EH (cell line): ENCODE data around the gene KIF1C.
"Not testable (repeated sequence)": the region's sequence is repeated elsewhere in the genome, so short reads cannot be mapped to it uniquely, and the experiment has no call there.

Experiments
- DNase-seq: peaks from one replicate; pipeline ENCODE4 v3.0.0-alpha.2; 2015; ENCODE audit warnings: low read depth

The KIF1C gene

DNA sequence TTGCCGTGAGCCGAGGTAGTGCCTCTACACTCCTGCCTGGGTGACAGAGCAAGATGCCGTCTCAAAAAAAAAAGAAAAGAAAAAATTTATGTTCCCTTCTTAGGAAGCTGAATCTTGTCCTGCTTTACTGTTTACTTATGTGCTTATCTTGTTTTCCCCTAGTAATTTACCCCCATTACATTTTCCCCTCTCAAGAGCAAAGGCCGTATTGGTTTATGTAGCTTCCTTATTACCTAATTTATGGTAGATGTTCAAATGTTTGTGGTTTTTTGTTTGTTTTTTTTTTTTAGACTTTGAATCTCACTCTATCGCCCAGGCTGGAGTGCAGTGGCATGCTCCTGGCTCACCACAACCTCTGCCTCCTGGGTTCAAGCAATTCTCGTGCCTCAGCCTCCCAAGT, 47.7 kb downstream of the KIF1C start:
- DNase-seq: no peak

DNA sequence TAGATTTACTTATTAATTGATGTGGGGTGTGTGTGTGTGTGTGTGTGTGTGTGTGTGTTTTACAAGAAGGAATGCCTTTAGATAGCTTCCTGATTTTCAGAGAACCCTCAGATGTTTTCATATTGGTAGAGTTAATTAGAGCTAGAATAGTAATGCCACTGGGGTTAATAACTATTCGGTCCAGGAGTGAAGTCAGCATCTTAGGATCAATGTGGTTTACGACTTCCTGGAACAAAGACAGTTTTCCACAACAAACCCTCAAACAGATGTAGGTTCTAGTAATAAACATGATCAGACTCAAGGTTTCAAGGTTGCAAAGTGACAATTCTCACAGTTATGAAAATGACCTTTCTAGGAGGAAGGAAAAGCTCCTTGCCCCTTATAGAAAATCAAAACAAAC, 49.7 kb downstream of the KIF1C start:
- no peak for DNase-seq

- no peak for DNase-seq
Observed at GRCh38 chr17:5049314-5049841, 51.6 kb downstream of the KIF1C start.

GRCh38 chr17:5050278-5050677, 52.5 kb downstream of the KIF1C start:
- peak; percentile 19 for DNase-seq

- no peak for DNase-seq
Observed at GRCh38 chr17:5055543-5055942, 57.8 kb downstream of the KIF1C start.

GRCh38 chr17:5065227-5065744, 67.5 kb downstream of the KIF1C start:
- peak; percentile 41 for DNase-seq

- no peak for DNase-seq
Observed at GRCh38 chr17:5068236-5068635, 70.5 kb downstream of the KIF1C start.

DNA sequence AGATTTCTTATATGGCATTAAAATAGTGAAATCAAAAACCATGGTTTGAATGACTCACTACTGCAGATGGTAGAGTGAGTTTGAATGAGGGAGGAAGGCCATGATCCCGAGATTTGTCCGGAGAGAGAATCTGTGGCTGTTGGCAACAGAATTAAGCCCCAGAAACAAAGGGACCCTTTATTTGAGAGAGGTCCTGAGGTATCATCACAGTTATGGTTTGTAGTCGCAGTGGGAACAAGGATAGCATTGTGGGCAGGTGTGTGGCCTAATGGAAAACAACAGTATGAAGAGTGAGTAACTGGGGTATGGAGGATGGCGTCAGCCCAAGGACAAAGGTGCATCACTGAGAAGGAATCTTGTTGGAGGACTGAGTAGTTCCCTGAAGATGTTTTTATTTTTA, 72.0 kb downstream of the KIF1C start:
- no peak for DNase-seq

DNA sequence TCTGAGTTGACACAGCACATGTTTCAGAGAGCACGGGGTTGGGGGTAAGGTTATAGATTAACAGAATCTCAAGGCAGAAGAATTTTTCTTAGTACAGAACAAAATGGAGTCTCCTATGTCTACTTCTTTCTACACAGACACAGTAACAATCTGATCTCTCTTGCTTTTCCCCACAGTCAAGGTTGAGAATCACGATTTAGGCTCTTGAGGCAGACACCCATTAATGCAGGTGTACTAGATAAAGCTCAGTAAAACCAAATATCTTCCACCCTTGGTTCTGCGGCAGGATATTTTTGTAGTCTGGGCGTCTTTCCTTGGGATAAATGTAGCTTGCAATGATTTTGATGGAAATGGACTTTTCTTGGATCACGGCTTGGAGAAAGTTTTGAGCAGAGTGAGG, 77.7 kb downstream of the KIF1C start:
- not testable (repeated sequence) for DNase-seq

- not testable (repeated sequence) for DNase-seq
Observed at GRCh38 chr17:5077275-5077674, 79.5 kb downstream of the KIF1C start.

DNA sequence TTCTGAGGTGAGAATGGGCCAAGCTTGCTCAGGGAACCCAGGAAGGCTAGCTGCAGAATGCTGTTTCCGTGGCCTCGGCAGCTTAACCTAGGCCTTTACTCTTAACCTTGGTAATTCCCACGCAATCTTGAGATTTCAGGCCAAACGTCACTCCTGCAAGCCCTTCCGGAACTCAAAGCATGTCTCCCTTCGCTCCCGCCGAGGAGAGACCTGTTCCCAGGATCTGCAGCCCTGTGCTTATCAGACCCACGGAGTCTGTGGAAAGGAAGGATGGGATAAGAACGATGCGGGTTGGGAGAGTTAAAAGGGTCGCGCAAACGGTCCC, 80.0 kb downstream of the KIF1C start:
- DNase-seq: no peak
